Kidney (tissue), 14 donors: ENCODE results near the gene FAM53B. TPM values are rescaled to one million over a fixed set of nuclear protein-coding genes. Genes with fewer than 3 reads are reported as not detected.
A peak's percentile ranks its signal among the peaks of the same experiment; 100 is the strongest.
"Not testable (repeated sequence)": the region's sequence is repeated elsewhere in the genome, so short reads cannot be mapped to it uniquely, and the experiment has no call there.

ENCODE experiments used
- DNase-seq, 5 donors: peaks; one replicate each; pipeline ENCODE4 v3.0.0-alpha.2; 2013 to 2020
- FAIRE-seq: peaks from 2 replicates; lab custom pipeline; 2012; peaks lifted over from hg19 to GRCh38; lab: Jason Lieb, UNC
- H3K27ac ChIP-seq, 2 donors: one replicate each; pipeline ENCODE4 v1.7.0; 2013; ENCODE audit warnings: low read depth in 2 of 2, low read length in 2 of 2, inconsistent platforms in 1 of 2
- H3K27me3 ChIP-seq: one replicate; pipeline ENCODE4 v1.7.1; 2013; ENCODE audit warnings: low read length, inconsistent platforms; ENCODE audit not compliant: control insufficient read depth, insufficient read depth
- H3K36me3 ChIP-seq, 3 donors: one replicate each; pipeline versions ENCODE4 v1.7.0 to v1.7.1; 2013; ENCODE audit warnings: low read length in 3 of 3, control low read depth in 1 of 3, inconsistent platforms in 1 of 3; ENCODE audit not compliant: insufficient read depth in 3 of 3, control insufficient read depth in 2 of 3
- H3K4me1 ChIP-seq, 3 donors: one replicate each; pipeline versions ENCODE4 v1.7.0 to v1.7.1; 2013; ENCODE audit warnings: low read length in 3 of 3, inconsistent platforms in 1 of 3, low read depth in 1 of 3; ENCODE audit not compliant: control insufficient read depth in 2 of 3, insufficient read depth in 2 of 3
- H3K4me3 ChIP-seq, 3 donors: one replicate each; pipeline versions ENCODE4 v1.7.0 to v1.8.1; 2013; ENCODE audit warnings: low read length in 3 of 3, control low read depth in 1 of 3, inconsistent platforms in 1 of 3
- H3K9ac ChIP-seq, 3 donors: one replicate each; pipeline versions ENCODE4 v1.7.0 to v1.7.1; 2013; ENCODE audit warnings: low read length in 3 of 3, control low read depth in 1 of 3, inconsistent platforms in 1 of 3
- H3K9me3 ChIP-seq, 3 donors: one replicate each; pipeline versions ENCODE4 v1.7.0 to v1.7.1; 2013; ENCODE audit warnings: low read length in 3 of 3, control low read depth in 1 of 3, inconsistent platforms in 1 of 3; ENCODE audit not compliant: control insufficient read depth in 2 of 3, insufficient read depth in 1 of 3
- intact Hi-C: fragments of 100-400 bp; cut with DNase I; formaldehyde crosslinking; loops from one replicate; pipeline ENCODE4 v1.11.1; 2022
- polyA plus RNA-seq: library from polyadenylated mRNA; stranded (reverse); fragments of 350-450 nt; fragmentation: Illumina TruSeq; extraction: RNeasy Lipid Tissue Mini Kit (QIAGEN cat#74804); gene quantifications from one replicate; pipeline ENCODE4 v1.2.3, GENCODE V29; 2014; ENCODE audit warnings: low read depth, low replicate concordance; ENCODE audit not compliant: insufficient read depth
- total RNA-seq: library from RNA; stranded (reverse); fragmentation: NEBNext Ultra II Directional; extraction: Animal tissue kit (Norgen Biotek cat#: 25700); gene quantifications from one replicate; pipeline ENCODE4 v1.2.1, GENCODE V29; 2021
- TF ChIP-seq, protein P1 (sequence below): IDR thresholded peaks from 3 replicates; pipeline ENCODE4 v1.5.1; 2012; ENCODE audit warnings: mild to moderate bottlenecking, moderate library complexity, borderline replicate concordance; ENCODE audit not compliant: insufficient read depth; ENCODE audit errors: extremely low read depth
- donor health status: control.
- donor health status: control.
- donor health status: control.
- donor health status: control.
- donor health status: control.
- donor health status: DM: yes; HTN: yes; CAD: no.
- donor health status: Normal renal cell carcinoma (clear cell type).

Gene FAM53B
- total and polyA plus RNA-seq, 2 donors from 2014 or later = 11.8 to 30.0 TPM

- H3K36me3 ChIP-seq = peaks cover 0 to 3% (median 2%) of the 10 kb centered on the region in 3 donors
- DNase-seq (peak; percentile 89 to 97 (median 94)), FAIRE-seq (no peak)
- H3K27ac ChIP-seq = peak within 1 kb of the TSS; percentile 87 to 88
- intact Hi-C loops = no loop called here
- TF ChIP-seq, protein P1, sequence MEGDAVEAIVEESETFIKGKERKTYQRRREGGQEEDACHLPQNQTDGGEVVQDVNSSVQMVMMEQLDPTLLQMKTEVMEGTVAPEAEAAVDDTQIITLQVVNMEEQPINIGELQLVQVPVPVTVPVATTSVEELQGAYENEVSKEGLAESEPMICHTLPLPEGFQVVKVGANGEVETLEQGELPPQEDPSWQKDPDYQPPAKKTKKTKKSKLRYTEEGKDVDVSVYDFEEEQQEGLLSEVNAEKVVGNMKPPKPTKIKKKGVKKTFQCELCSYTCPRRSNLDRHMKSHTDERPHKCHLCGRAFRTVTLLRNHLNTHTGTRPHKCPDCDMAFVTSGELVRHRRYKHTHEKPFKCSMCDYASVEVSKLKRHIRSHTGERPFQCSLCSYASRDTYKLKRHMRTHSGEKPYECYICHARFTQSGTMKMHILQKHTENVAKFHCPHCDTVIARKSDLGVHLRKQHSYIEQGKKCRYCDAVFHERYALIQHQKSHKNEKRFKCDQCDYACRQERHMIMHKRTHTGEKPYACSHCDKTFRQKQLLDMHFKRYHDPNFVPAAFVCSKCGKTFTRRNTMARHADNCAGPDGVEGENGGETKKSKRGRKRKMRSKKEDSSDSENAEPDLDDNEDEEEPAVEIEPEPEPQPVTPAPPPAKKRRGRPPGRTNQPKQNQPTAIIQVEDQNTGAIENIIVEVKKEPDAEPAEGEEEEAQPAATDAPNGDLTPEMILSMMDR = peak; percentile 33
- peaks cover 0 to 2% (median 0%) of the 10 kb centered on the region in 3 donors for H3K4me1 ChIP-seq
- H3K9ac ChIP-seq = peak within 1 kb of the TSS; percentile 70 to 90 (median 78)
- H3K27me3 ChIP-seq = no peaks in the 10 kb centered on the region
- peak within 1 kb of the TSS; percentile 79 to 98 (median 89) for H3K4me3 ChIP-seq
- H3K9me3 ChIP-seq = no peaks in the 10 kb centered on the region
Measured at GRCh38 chr10:124791547-124792348, 47.6 kb upstream of the FAM53B start, which contains the start of gene EEF1AKMT2. Gene EEF1AKMT2, minus strand, starts transcription at chr10:124791887. Its CDS starts 54 bp downstream, at chr10:124791833.

GRCh38 chr10:124782900-124783299, 38.7 kb upstream of the FAM53B start:
- H3K36me3 ChIP-seq, H3K9me3 ChIP-seq, H3K4me3 ChIP-seq, H3K4me1 ChIP-seq, intact Hi-C loops, DNase-seq, H3K27me3 ChIP-seq, FAIRE-seq, H3K27ac ChIP-seq, H3K9ac ChIP-seq: not testable (repeated sequence)

DNA sequence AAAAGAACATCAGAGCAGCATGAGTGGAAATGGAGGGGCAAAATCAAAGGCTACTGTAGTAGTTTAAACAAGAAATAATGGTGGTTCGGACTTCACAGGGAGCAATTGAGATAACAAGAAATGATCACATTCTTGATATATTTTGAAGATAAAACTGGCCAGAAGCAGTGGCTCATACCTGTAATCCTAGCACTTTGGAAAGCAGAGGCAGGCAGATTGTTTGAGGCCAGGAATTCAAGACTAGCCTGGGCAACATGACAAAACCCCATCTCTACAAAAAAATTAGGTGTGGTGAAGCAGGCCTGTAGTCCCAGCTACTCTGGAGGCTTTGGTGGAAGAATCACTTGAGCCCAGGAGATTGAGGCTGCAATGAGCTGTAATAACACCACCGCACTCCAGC, 24.6 kb upstream of the FAM53B start:
- FAIRE-seq (no peak), DNase-seq (no peak)
- H3K9ac ChIP-seq = no peak overlapping the region
- TF ChIP-seq, protein P1 = no peak
- no peak overlapping the region for H3K4me3 ChIP-seq
- no peak overlapping the region for H3K27ac ChIP-seq
- no peaks in the 10 kb centered on the region for H3K27me3 ChIP-seq
- no peaks in the 10 kb centered on the region for H3K4me1 ChIP-seq
- H3K36me3 ChIP-seq = peaks cover 2 to 7% (median 5%) of the 10 kb centered on the region in 3 donors
- no peaks in the 10 kb centered on the region for H3K9me3 ChIP-seq
- intact Hi-C loops = no loop called here

- no peak overlapping the region for H3K4me3 ChIP-seq
- no peaks in the 10 kb centered on the region for H3K9me3 ChIP-seq
- peaks cover 1 to 4% (median 2%) of the 10 kb centered on the region in 3 donors for H3K36me3 ChIP-seq
- TF ChIP-seq, protein P1 = no peak
- no peak overlapping the region for H3K9ac ChIP-seq
- FAIRE-seq (no peak), DNase-seq (no peak)
- no peaks in the 10 kb centered on the region for H3K4me1 ChIP-seq
- intact Hi-C loops = no loop called here
- H3K27me3 ChIP-seq = no peaks in the 10 kb centered on the region
- H3K27ac ChIP-seq = no peak overlapping the region
Measured at GRCh38 chr10:124765256-124765655, 21.1 kb upstream of the FAM53B start.
